Loucy (cell line): ENCODE measurements around the gene SHROOM3.

Source experiments
- H2AFZ ChIP-seq: fragments of 200-600 bp; sonication (generic); 2 replicates; pipeline ENCODE4 v1.6.0; 2016; ENCODE audit warnings: antibody characterized with exemption, mild to moderate bottlenecking, low read length, moderate library complexity
- H3F3A ChIP-seq: fragments of 200-600 bp; 2 replicates; pipeline ENCODE4 v1.6.0; 2016; ENCODE audit warnings: antibody characterized with exemption, low read depth, mild to moderate bottlenecking
- H3K27me3 ChIP-seq: fragments of 200-600 bp; sonication (generic); 2 replicates; pipeline ENCODE4 v1.6.1; 2014; ENCODE audit warnings: low read length, mild to moderate bottlenecking; ENCODE audit not compliant: insufficient read depth, poor library complexity, severe bottlenecking
- H3K36me3 ChIP-seq: fragments of 200-600 bp; sonication (generic); 2 replicates; pipeline ENCODE4 v1.6.1; 2016; ENCODE audit warnings: low read length; ENCODE audit not compliant: insufficient read depth
- H3K4me1 ChIP-seq: fragments of 200-600 bp; sonication (generic); 2 replicates; pipeline ENCODE4 v1.5.1; 2014; ENCODE audit warnings: low read length, mild to moderate bottlenecking; ENCODE audit not compliant: insufficient read depth, poor library complexity, severe bottlenecking
- H3K4me2 ChIP-seq: fragments of 200-600 bp; sonication (generic); 2 replicates; pipeline ENCODE4 v1.6.0; 2014; ENCODE audit warnings: antibody characterized with exemption, low read length, low read depth, mild to moderate bottlenecking; ENCODE audit not compliant: poor library complexity, severe bottlenecking
- H3K4me3 ChIP-seq: fragments of 200-600 bp; sonication (generic); 2 replicates; pipeline ENCODE4 v1.5.1; 2014; ENCODE audit warnings: low read length, mild to moderate bottlenecking, mixed read lengths; ENCODE audit not compliant: poor library complexity, severe bottlenecking
- H3K79me2 ChIP-seq: fragments of 200-600 bp; sonication (generic); 2 replicates; pipeline ENCODE4 v1.6.1; 2014; ENCODE audit warnings: low read length; ENCODE audit not compliant: insufficient read depth
- H3K9ac ChIP-seq: fragments of 200-600 bp; sonication (generic); 2 replicates; pipeline ENCODE4 v1.6.0; 2014; ENCODE audit warnings: mild to moderate bottlenecking, low read depth, low read length, moderate library complexity; ENCODE audit not compliant: poor library complexity, severe bottlenecking
- H3K9me2 ChIP-seq: fragments of 200-600 bp; sonication (generic); replicated peaks from 2 replicates; pipeline ENCODE4 v1.6.1; 2016; ENCODE audit warnings: low read depth, low read length, mixed read lengths
- H3K9me3 ChIP-seq: fragments of 200-600 bp; sonication (generic); 2 replicates; pipeline ENCODE4 v1.6.1; 2014; ENCODE audit warnings: mild to moderate bottlenecking, antibody characterized with exemption, low read length, low read depth; ENCODE audit not compliant: insufficient read depth
- H4K20me1 ChIP-seq: fragments of 200-600 bp; sonication (generic); 2 replicates; pipeline ENCODE4 v1.6.0; 2014; ENCODE audit warnings: antibody characterized with exemption, low read length, mild to moderate bottlenecking; ENCODE audit not compliant: insufficient read depth, poor library complexity, severe bottlenecking
- EZH2phosphoT487 ChIP-seq: fragments of 200-600 bp; IDR thresholded peaks from 2 replicates; pipeline ENCODE4 v1.6.1; 2018; ENCODE audit warnings: antibody characterized with exemption, mild to moderate bottlenecking, moderate library complexity, borderline replicate concordance
- TF ChIP-seq, protein P1 (sequence below): fragments of 200-600 bp; sonication (generic); conservative IDR thresholded peaks from 2 replicates; pipeline ENCODE4 v1.5.1; 2014; ENCODE audit warnings: mild to moderate bottlenecking, antibody characterized with exemption, low read length

The SHROOM3 gene

DNA sequence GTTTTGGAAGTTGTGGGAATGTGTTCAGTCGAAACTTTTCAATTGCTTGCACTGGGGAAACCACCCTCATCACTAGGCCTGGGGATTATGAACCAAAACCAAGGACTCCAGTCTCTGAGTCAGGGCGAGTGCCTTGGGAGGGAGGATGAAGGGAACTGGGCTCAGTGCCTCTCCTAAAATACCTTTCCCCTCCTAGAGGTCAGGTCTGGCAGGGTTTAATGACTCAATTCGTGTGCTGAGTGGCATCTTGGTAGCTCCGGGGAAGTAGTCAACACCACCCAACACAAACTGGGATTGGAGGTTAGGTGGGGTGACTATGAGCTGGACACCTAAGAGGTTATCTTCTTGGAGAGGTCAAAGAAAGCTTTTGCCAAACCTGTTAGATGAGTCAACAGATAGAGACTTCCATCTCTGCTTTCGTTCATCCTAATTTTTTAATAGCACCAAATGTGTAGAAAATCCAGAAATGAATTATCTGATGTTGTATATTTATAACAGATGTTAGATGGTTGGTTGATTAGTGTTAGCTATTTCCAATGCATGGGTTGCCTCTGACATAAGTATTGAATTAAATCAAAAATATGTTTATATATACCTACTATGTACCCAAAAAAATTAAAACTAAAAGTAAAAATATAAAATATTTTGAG, 202.8 kb downstream of the SHROOM3 start:
- Histone ChIP-seq H3K9ac (no peak overlapping the region), H3K36me3 (no peaks in the 10 kb centered on the region), H4K20me1 (no peaks in the 10 kb centered on the region), H3K4me2 (no peak overlapping the region), H3K4me3 (no peak overlapping the region), H3K9me3 (no peaks in the 10 kb centered on the region), H3K9me2 (no peaks in the 10 kb centered on the region), H3F3A (no peaks in the 10 kb centered on the region), H3K79me2 (no peaks in the 10 kb centered on the region), H2AFZ (no peak overlapping the region), H3K27me3 (no peaks in the 10 kb centered on the region), H3K4me1 (no peaks in the 10 kb centered on the region)
- TF ChIP-seq, protein P1, sequence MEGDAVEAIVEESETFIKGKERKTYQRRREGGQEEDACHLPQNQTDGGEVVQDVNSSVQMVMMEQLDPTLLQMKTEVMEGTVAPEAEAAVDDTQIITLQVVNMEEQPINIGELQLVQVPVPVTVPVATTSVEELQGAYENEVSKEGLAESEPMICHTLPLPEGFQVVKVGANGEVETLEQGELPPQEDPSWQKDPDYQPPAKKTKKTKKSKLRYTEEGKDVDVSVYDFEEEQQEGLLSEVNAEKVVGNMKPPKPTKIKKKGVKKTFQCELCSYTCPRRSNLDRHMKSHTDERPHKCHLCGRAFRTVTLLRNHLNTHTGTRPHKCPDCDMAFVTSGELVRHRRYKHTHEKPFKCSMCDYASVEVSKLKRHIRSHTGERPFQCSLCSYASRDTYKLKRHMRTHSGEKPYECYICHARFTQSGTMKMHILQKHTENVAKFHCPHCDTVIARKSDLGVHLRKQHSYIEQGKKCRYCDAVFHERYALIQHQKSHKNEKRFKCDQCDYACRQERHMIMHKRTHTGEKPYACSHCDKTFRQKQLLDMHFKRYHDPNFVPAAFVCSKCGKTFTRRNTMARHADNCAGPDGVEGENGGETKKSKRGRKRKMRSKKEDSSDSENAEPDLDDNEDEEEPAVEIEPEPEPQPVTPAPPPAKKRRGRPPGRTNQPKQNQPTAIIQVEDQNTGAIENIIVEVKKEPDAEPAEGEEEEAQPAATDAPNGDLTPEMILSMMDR: no peak
- TF ChIP-seq EZH2phosphoT487: no peak

DNA sequence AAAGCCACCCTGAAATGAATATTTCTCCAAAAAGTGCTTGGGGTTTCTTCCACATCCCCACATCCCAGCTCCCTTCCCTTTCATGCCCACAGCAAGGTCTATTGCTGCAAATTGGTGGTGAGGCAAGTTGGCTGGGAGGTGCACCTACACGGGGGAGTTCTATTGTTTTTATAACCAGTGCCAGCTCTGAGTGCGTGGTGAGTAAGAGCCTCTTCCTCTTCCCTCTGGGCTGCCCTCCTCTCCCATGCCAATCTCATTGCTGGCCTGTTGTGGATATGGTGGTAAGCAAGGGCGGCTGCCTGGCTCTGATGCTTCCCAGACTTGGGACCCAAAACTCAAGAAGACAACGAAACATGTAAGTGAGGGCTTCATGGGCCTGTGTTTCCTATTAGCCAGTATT, 204.3 kb downstream of the SHROOM3 start:
- Histone ChIP-seq H3K79me2 (no peaks in the 10 kb centered on the region), H3K4me1 (no peaks in the 10 kb centered on the region), H3K36me3 (no peaks in the 10 kb centered on the region), H3K4me2 (no peak overlapping the region), H3K27me3 (no peaks in the 10 kb centered on the region), H3K9ac (no peak overlapping the region), H2AFZ (no peak overlapping the region), H3K9me2 (no peaks in the 10 kb centered on the region), H3K9me3 (no peaks in the 10 kb centered on the region), H4K20me1 (no peaks in the 10 kb centered on the region), H3F3A (no peaks in the 10 kb centered on the region), H3K4me3 (no peak overlapping the region)
- TF ChIP-seq, protein P1: no peak
- TF ChIP-seq EZH2phosphoT487: no peak

DNA sequence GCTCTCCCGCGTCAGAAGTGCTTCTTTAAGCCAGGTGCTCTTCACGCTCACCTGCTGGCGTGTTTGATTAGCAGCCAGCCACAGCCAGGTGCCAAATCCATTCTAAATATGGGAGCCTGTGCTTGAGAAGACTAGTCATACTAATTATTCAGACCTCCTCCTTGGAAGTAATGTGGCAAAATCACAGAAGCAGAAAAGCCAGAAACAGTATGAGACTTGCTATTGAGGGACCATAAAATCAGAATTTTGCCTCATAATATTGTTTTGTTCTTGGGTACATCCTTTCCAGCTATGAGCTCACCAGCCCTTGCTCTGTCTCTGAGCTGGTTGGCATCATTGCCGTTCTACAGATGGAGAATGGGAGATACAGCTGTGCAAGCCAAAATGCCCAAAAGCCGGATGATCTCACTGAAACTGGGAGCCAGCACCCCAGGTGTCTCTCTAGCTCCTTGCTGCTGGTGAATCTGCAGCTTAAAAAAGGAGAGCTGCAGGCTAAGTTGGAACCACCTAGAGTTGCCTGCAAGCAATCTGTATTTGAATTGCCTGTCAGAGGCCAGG, 205.4 kb downstream of the SHROOM3 start:
- no peak overlapping the region for H2AFZ ChIP-seq
- no peak overlapping the region for H3K4me3 ChIP-seq
- no peaks in the 10 kb centered on the region for H3K9me2 ChIP-seq
- H3F3A ChIP-seq: no peaks in the 10 kb centered on the region
- H3K9me3 ChIP-seq: no peaks in the 10 kb centered on the region
- H3K9ac ChIP-seq: no peak overlapping the region
- TF ChIP-seq, protein P1: no peak
- TF ChIP-seq EZH2phosphoT487: no peak
- H4K20me1 ChIP-seq: no peaks in the 10 kb centered on the region
- H3K4me2 ChIP-seq: no peak overlapping the region
- no peaks in the 10 kb centered on the region for H3K36me3 ChIP-seq
- no peaks in the 10 kb centered on the region for H3K79me2 ChIP-seq
- H3K4me1 ChIP-seq: no peaks in the 10 kb centered on the region
- no peaks in the 10 kb centered on the region for H3K27me3 ChIP-seq
